ENCODE results near the gene SERPINI2.
"Not testable (repeated sequence)": the region's sequence is repeated elsewhere in the genome, so short reads cannot be mapped to it uniquely, and the experiment has no call there.

Gene SERPINI2

DNA sequence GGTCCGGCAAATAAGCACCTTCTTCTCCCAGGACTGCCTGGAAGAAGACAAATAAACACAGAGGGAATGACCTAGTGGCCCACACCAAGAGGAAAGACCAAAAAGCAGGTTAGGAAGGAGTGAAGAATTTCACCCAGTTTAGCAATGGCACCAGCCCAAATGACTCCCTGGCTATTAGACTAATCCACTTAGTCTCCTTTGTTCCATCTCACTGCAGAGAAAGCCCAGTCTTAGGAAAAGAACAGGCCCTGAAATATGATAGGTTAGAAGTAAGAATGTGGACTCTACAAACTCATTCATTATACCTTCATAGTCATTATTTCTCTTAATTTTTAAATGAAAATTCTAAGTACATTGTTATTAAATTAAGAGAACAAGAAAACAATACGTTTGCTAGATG, 23.2 kb downstream of the SERPINI2 start:
- Histone ChIP-seq H3K4me3 (no peak overlapping the region), H3K27ac (no peak overlapping the region), H3K4me1 (no peaks in the 10 kb centered on the region), H3K27me3 (no peaks in the 10 kb centered on the region), H3K36me3 (no peaks in the 10 kb centered on the region), H3K9me3 (no peaks in the 10 kb centered on the region)
- no peak for DNase-seq
- TF ChIP-seq, protein P1, sequence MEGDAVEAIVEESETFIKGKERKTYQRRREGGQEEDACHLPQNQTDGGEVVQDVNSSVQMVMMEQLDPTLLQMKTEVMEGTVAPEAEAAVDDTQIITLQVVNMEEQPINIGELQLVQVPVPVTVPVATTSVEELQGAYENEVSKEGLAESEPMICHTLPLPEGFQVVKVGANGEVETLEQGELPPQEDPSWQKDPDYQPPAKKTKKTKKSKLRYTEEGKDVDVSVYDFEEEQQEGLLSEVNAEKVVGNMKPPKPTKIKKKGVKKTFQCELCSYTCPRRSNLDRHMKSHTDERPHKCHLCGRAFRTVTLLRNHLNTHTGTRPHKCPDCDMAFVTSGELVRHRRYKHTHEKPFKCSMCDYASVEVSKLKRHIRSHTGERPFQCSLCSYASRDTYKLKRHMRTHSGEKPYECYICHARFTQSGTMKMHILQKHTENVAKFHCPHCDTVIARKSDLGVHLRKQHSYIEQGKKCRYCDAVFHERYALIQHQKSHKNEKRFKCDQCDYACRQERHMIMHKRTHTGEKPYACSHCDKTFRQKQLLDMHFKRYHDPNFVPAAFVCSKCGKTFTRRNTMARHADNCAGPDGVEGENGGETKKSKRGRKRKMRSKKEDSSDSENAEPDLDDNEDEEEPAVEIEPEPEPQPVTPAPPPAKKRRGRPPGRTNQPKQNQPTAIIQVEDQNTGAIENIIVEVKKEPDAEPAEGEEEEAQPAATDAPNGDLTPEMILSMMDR (IDR thresholded peaks at IDR 0.05): no peak
- intact Hi-C loops (cut with DNase I; ENCODE audit: low total_unique reads): no loop called here

DNA sequence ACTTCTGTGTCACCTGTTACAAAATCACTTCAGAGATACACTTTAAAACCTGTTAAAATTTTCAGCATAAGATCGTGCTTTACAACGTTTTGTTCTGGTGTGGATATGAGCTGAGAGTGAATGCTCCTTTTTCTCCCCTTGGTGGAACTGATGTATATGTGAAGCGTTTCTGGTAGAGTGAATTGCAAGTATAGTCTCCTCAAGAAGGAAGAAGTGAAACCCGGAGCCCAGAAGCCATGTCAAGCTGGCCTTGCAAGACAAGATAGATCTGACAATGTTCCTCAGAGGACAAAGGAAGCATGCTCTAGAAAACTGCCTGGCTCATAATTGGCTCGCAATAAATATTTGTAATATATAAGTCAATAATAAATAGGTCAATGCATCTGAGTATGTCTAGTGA, 23.6 kb downstream of the SERPINI2 start:
- no peaks in the 10 kb centered on the region for H3K4me1 ChIP-seq
- intact Hi-C loops (cut with DNase I; ENCODE audit: low total_unique reads): no loop called here
- no peaks in the 10 kb centered on the region for H3K9me3 ChIP-seq
- H3K27ac ChIP-seq: no peak overlapping the region
- H3K36me3 ChIP-seq: no peaks in the 10 kb centered on the region
- TF ChIP-seq, protein P1 (IDR thresholded peaks at IDR 0.05): no peak
- no peak for DNase-seq
- H3K4me3 ChIP-seq: no peak overlapping the region
- H3K27me3 ChIP-seq: no peaks in the 10 kb centered on the region

DNA sequence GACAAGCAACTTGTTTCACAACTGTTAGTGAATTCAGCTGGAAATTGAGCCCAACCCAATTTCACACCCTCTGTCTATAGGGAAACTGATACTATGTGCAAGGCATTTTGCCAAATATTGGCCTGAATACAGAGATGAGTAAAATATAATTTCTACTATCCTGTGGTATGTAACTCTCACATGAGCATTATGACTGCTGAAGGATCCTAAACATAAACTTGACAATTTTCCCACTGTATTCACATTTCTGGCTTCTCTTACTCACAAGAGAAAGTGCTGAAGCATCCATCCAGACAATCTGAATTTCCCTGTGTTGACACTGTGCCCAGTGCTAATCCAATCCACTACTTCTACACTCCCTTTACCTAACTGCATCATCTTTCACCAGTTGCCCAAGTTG, 28.4 kb downstream of the SERPINI2 start:
- no peaks in the 10 kb centered on the region for H3K27me3 ChIP-seq
- intact Hi-C loops (cut with DNase I; ENCODE audit: low total_unique reads): no loop called here
- TF ChIP-seq, protein P1 (IDR thresholded peaks at IDR 0.05): no peak
- H3K27ac ChIP-seq: no peak overlapping the region
- no peaks in the 10 kb centered on the region for H3K9me3 ChIP-seq
- H3K36me3 ChIP-seq: no peaks in the 10 kb centered on the region
- H3K4me1 ChIP-seq: no peaks in the 10 kb centered on the region
- DNase-seq: no peak
- no peak overlapping the region for H3K4me3 ChIP-seq

GRCh38 chr3:167441256-167441655, 32.6 kb downstream of the SERPINI2 start:
- Histone ChIP-seq H3K27ac (no peak overlapping the region), H3K36me3 (no peaks in the 10 kb centered on the region), H3K4me1 (no peaks in the 10 kb centered on the region), H3K9me3 (no peaks in the 10 kb centered on the region), H3K27me3 (no peaks in the 10 kb centered on the region), H3K4me3 (no peak overlapping the region)
- no peak for DNase-seq
- TF ChIP-seq, protein P1 (IDR thresholded peaks at IDR 0.05): no peak
- intact Hi-C loops (cut with DNase I; ENCODE audit: low total_unique reads): no loop called here

- no peak for DNase-seq
- no peaks in the 10 kb centered on the region for H3K9me3 ChIP-seq
- no peak overlapping the region for H3K4me3 ChIP-seq
- intact Hi-C loops (cut with DNase I; ENCODE audit: low total_unique reads): no loop called here
- H3K27me3 ChIP-seq: no peaks in the 10 kb centered on the region
- no peaks in the 10 kb centered on the region for H3K36me3 ChIP-seq
- TF ChIP-seq, protein P1 (IDR thresholded peaks at IDR 0.05): no peak
- H3K27ac ChIP-seq: no peak overlapping the region
- H3K4me1 ChIP-seq: no peaks in the 10 kb centered on the region
Measured at GRCh38 chr3:167437428-167438139, 36.3 kb downstream of the SERPINI2 start.

GRCh38 chr3:167426962-167427361, 46.9 kb downstream of the SERPINI2 start:
- H3K27ac ChIP-seq; H3K4me3 ChIP-seq; DNase-seq; H3K36me3 ChIP-seq; H3K4me1 ChIP-seq; intact Hi-C loops (cut with DNase I; ENCODE audit: low total_unique reads); H3K27me3 ChIP-seq: not testable (repeated sequence)
- H3K9me3 ChIP-seq: peaks cover 0 to 15% (median 0%) of the 10 kb centered on the region in 3 donors

DNA sequence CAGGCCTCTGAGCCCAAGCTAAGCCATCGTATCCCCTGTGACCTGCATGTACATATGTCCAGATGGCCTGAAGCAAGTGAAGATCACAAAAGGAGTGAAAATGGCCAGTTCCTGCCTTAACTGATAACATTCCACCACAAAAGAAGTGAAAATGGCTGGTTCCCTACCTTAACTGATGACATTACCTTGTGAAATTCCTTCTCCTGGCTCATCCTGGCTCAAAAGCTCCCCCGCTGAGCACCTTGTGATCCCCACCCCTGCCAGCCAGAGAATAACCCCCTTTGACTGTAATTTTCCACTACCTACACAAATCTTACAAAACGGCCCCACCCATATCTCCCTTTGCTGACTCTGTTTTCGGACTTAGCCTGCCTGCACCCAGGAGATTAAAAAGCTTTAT, 51.4 kb downstream of the SERPINI2 start:
- H3K4me1 ChIP-seq; H3K27ac ChIP-seq; H3K4me3 ChIP-seq; DNase-seq; intact Hi-C loops (cut with DNase I; ENCODE audit: low total_unique reads); H3K36me3 ChIP-seq; H3K27me3 ChIP-seq: not testable (repeated sequence)
- H3K9me3 ChIP-seq: peaks cover 0 to 11% (median 0%) of the 10 kb centered on the region in 3 donors
